Neural crest cell (in vitro differentiated cells): ENCODE measurements around the gene TGM5. TPM values are rescaled to one million over a fixed set of nuclear protein-coding genes. Genes with fewer than 3 reads are reported as not detected.

Experiments used
- DNase-seq: peaks from one replicate; pipeline ENCODE4 v3.0.0; 2021; ENCODE audit warnings: low read depth, mixed read lengths, low spot score
- H3K27ac Mint-ChIP-seq: one replicate; pipeline ENCODE4 v1.8.0; 2021; ENCODE audit warnings: mild to moderate bottlenecking, mixed read lengths; ENCODE audit not compliant: unreplicated experiment
- H3K27me3 Mint-ChIP-seq: 2 replicates; pipeline ENCODE4 v1.8.0; 2021; ENCODE audit warnings: low read depth, mild to moderate bottlenecking, mixed read lengths
- H3K36me3 Mint-ChIP-seq: 2 replicates; pipeline ENCODE4 v1.8.0; 2021; ENCODE audit warnings: low read depth, mild to moderate bottlenecking, mixed read lengths
- H3K4me1 Mint-ChIP-seq: 2 replicates; pipeline ENCODE4 v1.8.0; 2021; ENCODE audit warnings: mixed read lengths
- H3K4me3 Mint-ChIP-seq: one replicate; pipeline ENCODE4 v1.8.0; 2021; ENCODE audit warnings: mild to moderate bottlenecking, mixed read lengths
- H3K9me3 Mint-ChIP-seq: 2 replicates; pipeline ENCODE4 v1.8.0; 2021; ENCODE audit warnings: mixed read lengths
- long read RNA-seq: library from polyadenylated mRNA; unstranded; transcript quantifications from one replicate; pipeline ENCODE4 v2.0.0, GENCODE V29; 2020
- total RNA-seq: library from RNA; stranded (reverse); gene quantifications from 2 replicates; pipeline ENCODE4 v1.2.1, GENCODE V29; 2021
- TF ChIP-seq, protein P1 (sequence below): fragments of 200-600 bp; sonication (generic); conservative IDR thresholded peaks from 2 replicates; pipeline ENCODE4 v1.5.0; 2021; ENCODE audit warnings: antibody characterized with exemption, mild to moderate bottlenecking

TGM5 gene, protein sequence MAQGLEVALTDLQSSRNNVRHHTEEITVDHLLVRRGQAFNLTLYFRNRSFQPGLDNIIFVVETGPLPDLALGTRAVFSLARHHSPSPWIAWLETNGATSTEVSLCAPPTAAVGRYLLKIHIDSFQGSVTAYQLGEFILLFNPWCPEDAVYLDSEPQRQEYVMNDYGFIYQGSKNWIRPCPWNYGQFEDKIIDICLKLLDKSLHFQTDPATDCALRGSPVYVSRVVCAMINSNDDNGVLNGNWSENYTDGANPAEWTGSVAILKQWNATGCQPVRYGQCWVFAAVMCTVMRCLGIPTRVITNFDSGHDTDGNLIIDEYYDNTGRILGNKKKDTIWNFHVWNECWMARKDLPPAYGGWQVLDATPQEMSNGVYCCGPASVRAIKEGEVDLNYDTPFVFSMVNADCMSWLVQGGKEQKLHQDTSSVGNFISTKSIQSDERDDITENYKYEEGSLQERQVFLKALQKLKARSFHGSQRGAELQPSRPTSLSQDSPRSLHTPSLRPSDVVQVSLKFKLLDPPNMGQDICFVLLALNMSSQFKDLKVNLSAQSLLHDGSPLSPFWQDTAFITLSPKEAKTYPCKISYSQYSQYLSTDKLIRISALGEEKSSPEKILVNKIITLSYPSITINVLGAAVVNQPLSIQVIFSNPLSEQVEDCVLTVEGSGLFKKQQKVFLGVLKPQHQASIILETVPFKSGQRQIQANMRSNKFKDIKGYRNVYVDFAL
- total RNA-seq: not detected in 2 replicates
- long read RNA-seq: 0 reads

DNA sequence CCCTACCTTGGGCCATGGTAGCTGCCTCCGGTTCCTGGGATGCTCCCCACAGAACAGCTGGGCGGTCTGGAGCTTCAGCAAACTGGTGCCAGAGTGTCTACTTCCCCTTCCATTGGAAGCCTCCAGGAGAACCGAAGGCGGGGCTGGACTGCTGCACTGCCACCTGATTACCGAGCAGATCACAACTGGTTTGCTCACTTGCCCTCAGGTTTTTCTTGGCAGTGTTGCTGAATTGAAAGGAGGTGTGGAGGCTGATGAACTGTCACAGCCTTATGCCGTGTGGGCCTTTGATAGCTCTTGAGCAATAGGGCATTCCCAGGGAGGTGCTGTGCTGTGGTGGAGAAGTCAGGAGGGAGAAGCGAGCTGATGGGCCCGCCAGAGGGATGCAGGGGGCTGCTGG, at the start of gene TGM5:
TSS of gene TGM5 (minus strand) at position 95 of the 400 bp plus-strand sequence. CDS start at position 16, 79 bp downstream.
- Mint-ChIP-seq H3K4me1 (no peaks in the 10 kb centered on the region), H3K27ac (no peak within 1 kb of the TSS), H3K27me3 (peaks cover 68% of the 10 kb centered on the region), H3K36me3 (no peaks in the 10 kb centered on the region), H3K4me3 (no peak within 1 kb of the TSS), H3K9me3 (no peaks in the 10 kb centered on the region)
- DNase-seq: no peak
- TF ChIP-seq, protein P1, sequence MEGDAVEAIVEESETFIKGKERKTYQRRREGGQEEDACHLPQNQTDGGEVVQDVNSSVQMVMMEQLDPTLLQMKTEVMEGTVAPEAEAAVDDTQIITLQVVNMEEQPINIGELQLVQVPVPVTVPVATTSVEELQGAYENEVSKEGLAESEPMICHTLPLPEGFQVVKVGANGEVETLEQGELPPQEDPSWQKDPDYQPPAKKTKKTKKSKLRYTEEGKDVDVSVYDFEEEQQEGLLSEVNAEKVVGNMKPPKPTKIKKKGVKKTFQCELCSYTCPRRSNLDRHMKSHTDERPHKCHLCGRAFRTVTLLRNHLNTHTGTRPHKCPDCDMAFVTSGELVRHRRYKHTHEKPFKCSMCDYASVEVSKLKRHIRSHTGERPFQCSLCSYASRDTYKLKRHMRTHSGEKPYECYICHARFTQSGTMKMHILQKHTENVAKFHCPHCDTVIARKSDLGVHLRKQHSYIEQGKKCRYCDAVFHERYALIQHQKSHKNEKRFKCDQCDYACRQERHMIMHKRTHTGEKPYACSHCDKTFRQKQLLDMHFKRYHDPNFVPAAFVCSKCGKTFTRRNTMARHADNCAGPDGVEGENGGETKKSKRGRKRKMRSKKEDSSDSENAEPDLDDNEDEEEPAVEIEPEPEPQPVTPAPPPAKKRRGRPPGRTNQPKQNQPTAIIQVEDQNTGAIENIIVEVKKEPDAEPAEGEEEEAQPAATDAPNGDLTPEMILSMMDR: no peak

DNA sequence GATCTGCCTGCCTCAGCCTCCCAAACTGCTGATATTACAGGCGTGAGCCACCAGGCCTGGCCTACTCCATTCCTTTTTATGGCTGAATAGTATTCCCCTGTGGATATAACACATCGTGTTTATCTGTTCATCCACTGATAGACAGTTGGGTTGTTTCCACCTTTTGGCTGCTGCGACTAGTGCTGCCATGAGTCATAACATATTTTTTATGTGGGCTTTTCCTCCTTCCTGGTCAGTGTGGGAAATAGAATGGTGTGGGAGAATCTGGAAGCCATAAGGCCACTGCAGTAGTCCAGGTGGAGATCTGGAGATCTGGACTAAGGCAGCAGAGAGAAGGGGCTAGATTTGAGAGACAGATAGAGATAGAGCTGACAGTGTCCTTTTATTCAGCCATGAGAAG, 47.4 kb upstream of the TGM5 start:
- no peaks in the 10 kb centered on the region for H3K9me3 Mint-ChIP-seq
- TF ChIP-seq, protein P1: no peak
- H3K4me1 Mint-ChIP-seq: peaks cover 4% of the 10 kb centered on the region
- no peak for DNase-seq
- no peak overlapping the region for H3K4me3 Mint-ChIP-seq
- no peaks in the 10 kb centered on the region for H3K36me3 Mint-ChIP-seq
- peaks cover 67% of the 10 kb centered on the region for H3K27me3 Mint-ChIP-seq
- H3K27ac Mint-ChIP-seq: no peak overlapping the region

DNA sequence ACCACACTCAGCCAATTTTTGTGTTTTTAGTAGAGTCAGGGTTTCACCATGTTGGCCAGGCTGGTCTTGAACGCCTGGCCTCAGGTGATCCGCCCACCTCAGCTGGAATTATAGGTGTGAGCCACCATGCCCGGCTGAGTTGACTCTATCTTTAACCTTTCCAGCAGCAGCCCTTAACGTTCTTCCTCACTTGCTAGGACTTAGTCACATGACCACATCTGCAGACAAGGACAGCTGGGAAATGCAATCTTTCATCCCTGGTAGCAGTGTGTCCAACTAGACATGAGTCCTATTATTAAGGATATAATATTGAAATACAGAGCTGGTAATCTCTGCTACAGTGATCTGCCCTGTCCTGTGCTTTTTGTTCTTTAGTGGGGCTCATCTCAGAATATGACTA, 45.6 kb upstream of the TGM5 start:
- Mint-ChIP-seq H3K4me3 (no peak overlapping the region), H3K9me3 (no peaks in the 10 kb centered on the region), H3K4me1 (no peaks in the 10 kb centered on the region), H3K27ac (no peak overlapping the region), H3K36me3 (no peaks in the 10 kb centered on the region), H3K27me3 (peaks cover 75% of the 10 kb centered on the region)
- no peak for DNase-seq
- TF ChIP-seq, protein P1: no peak

DNA sequence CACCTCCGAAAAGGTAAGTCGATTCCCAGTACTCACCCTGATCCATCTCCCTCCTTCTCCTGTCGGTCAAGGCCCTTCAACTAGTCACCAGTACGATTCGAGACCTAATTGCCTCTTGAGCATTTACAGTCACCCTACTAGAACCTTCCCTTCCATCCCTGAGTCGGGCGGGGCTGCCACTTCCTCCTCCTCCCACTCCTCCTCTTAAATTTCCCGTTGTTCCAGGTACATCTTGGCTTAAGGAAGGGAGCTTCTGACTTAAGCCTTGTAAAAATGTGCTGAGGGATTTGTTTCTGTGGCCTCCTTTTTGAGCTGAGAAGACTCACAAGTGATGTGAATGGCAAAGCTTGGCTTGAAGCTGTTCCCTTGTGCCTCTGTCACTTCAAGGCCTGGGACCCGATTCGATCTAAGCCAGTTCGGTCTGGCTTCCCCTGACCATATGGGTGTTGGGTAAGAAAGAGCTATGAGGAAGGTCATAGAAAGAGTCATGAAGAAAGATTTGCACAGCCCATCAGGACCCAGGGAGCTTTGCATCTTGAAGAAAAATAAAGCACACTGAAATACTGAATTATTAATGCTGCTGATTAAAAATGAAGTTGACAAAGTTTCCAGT, 35.6 kb upstream of the TGM5 start, which contains the start of gene TGM7:
TSS of gene TGM7 (minus strand) at position 51 of the 613 bp plus-strand sequence.
- Mint-ChIP-seq H3K9me3 (no peaks in the 10 kb centered on the region), H3K4me1 (peaks cover 5% of the 10 kb centered on the region), H3K36me3 (no peaks in the 10 kb centered on the region), H3K27me3 (peaks cover 37% of the 10 kb centered on the region), H3K4me3 (no peak within 1 kb of the TSS), H3K27ac (no peak within 1 kb of the TSS)
- TF ChIP-seq, protein P1: no peak
- DNase-seq: no peak

DNA sequence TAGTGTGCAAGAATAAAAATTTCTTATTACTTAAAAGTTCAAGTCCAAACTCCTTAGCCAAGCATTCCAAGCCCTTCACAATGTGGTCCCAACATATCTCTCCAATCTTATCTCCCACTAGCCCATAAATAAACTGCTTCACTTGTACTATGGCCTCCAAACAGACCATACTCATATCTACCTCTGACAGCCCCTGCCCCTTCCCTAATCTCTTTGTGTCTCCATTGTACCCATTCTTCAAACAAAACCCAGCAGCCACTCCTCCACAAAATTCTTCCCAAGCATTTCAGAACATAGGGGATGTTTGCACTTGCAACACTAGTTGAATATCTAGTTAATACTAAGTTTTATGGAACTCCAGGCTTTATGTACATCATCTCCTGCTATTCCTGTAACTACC, 33.2 kb upstream of the TGM5 start:
- Mint-ChIP-seq H3K9me3 (no peaks in the 10 kb centered on the region), H3K36me3 (no peaks in the 10 kb centered on the region), H3K27ac (no peak overlapping the region), H3K27me3 (peaks cover 22% of the 10 kb centered on the region), H3K4me3 (no peak overlapping the region), H3K4me1 (peaks cover 15% of the 10 kb centered on the region)
- TF ChIP-seq, protein P1: no peak
- no peak for DNase-seq
